ENCODE measurements around the gene MGAT5B.

GRCh38 chr17:76884995-76885893 is 17.0 kb downstream of the MGAT5B start:
- TF ChIP-seq CTCF (IDR thresholded peaks at IDR 0.05): no peak
- no peak for TF ChIP-seq POLR2A (IDR thresholded peaks at IDR 0.05)
- no peak for TF ChIP-seq EP300 (IDR thresholded peaks at IDR 0.05)

All from tibial nerve (tissue), 4 donors.